BE2C (cell line): ENCODE results near the gene PLXDC1.
"Not testable (repeated sequence)": the region's sequence is repeated elsewhere in the genome, so short reads cannot be mapped to it uniquely, and the experiment has no call there.

Experiments
- DNase-seq: peaks from one replicate; pipeline ENCODE4 v3.0.0-alpha.2; 2020
- H3K27me3 ChIP-seq: fragments of 250-450 bp; sonication (Bioruptor Pico); 2 replicates; pipeline ENCODE4 v1.5.1; 2020; ENCODE audit warnings: mild to moderate bottlenecking
- H3K36me3 ChIP-seq: fragments of 250-450 bp; sonication (Bioruptor Pico); 2 replicates; pipeline ENCODE4 v1.5.1; 2020; ENCODE audit warnings: mild to moderate bottlenecking
- H3K4me1 ChIP-seq: fragments of 250-450 bp; sonication (Bioruptor Pico); 2 replicates; pipeline ENCODE4 v1.5.1; 2020
- H3K4me3 ChIP-seq: 2 replicates; pipeline ENCODE4 v1.5.1; 2011; ENCODE audit warnings: low read depth, low read length
- H3K9me3 ChIP-seq: fragments of 250-450 bp; sonication (Bioruptor Pico); 2 replicates; pipeline ENCODE4 v1.5.1; 2020
- CTCF ChIP-seq: IDR thresholded peaks from 2 replicates; pipeline ENCODE4 v1.5.1; 2012; ENCODE audit warnings: mild to moderate bottlenecking, low read depth, low read length

PLXDC1 gene

GRCh38 chr17:39170109-39170508 is 18.7 kb upstream of the PLXDC1 start:
- H3K4me3 ChIP-seq, result no peak overlapping the region
- H3K27me3 ChIP-seq, result no peaks in the 10 kb centered on the region
- DNase-seq, result no peak
- no peaks in the 10 kb centered on the region for H3K4me1 ChIP-seq
- H3K9me3 ChIP-seq, result no peaks in the 10 kb centered on the region
- no peak for TF ChIP-seq CTCF
- no peaks in the 10 kb centered on the region for H3K36me3 ChIP-seq

GRCh38 chr17:39169518-39169917 is 18.1 kb upstream of the PLXDC1 start:
- no peak for TF ChIP-seq CTCF
- H3K4me3 ChIP-seq, result no peak overlapping the region
- no peaks in the 10 kb centered on the region for H3K27me3 ChIP-seq
- no peaks in the 10 kb centered on the region for H3K4me1 ChIP-seq
- H3K9me3 ChIP-seq, result no peaks in the 10 kb centered on the region
- DNase-seq, result no peak
- no peaks in the 10 kb centered on the region for H3K36me3 ChIP-seq

GRCh38 chr17:39169101-39169500 is 17.7 kb upstream of the PLXDC1 start:
- no peak for DNase-seq
- no peak for TF ChIP-seq CTCF
- Histone ChIP-seq H3K4me3 (no peak overlapping the region), H3K9me3 (no peaks in the 10 kb centered on the region), H3K36me3 (no peaks in the 10 kb centered on the region), H3K27me3 (no peaks in the 10 kb centered on the region), H3K4me1 (no peaks in the 10 kb centered on the region)

- not testable (repeated sequence) for H3K4me3 ChIP-seq, H3K4me1 ChIP-seq
Observed at GRCh38 chr17:39168503-39168902, 17.1 kb upstream of the PLXDC1 start.

GRCh38 chr17:39167476-39167875 is 16.0 kb upstream of the PLXDC1 start:
- Histone ChIP-seq H3K4me3 (no peak overlapping the region), H3K4me1 (no peaks in the 10 kb centered on the region), H3K9me3 (no peaks in the 10 kb centered on the region), H3K36me3 (no peaks in the 10 kb centered on the region), H3K27me3 (no peaks in the 10 kb centered on the region)
- no peak for TF ChIP-seq CTCF
- DNase-seq, result no peak

More at GRCh38 chr17:39168503-39168902, 17.1 kb upstream of the PLXDC1 start:
- not testable (repeated sequence) for H3K36me3 ChIP-seq, DNase-seq, H3K9me3 ChIP-seq, H3K27me3 ChIP-seq

GRCh38 chr17:39166437-39167335 is 15.2 kb upstream of the PLXDC1 start:
- Histone ChIP-seq H3K4me3 (no peak overlapping the region), H3K27me3 (no peaks in the 10 kb centered on the region), H3K4me1 (no peaks in the 10 kb centered on the region), H3K36me3 (no peaks in the 10 kb centered on the region), H3K9me3 (no peaks in the 10 kb centered on the region)
- no peak for TF ChIP-seq CTCF
- no peak for DNase-seq
